Astrocyte (in vitro differentiated cells and primary cell): ENCODE data around the gene ZFYVE21. TPM values are rescaled to one million over a fixed set of nuclear protein-coding genes. Genes with fewer than 3 reads are reported as not detected.
A peak's percentile ranks its signal among the peaks of the same experiment; 100 is the strongest.

Source experiments
- DNase-seq: peaks from one replicate; pipeline ENCODE4 v3.0.0-alpha.2; 2010; ENCODE audit warnings: low read depth
- FAIRE-seq: peaks from 2 replicates; lab custom pipeline; 2011; peaks lifted over from hg19 to GRCh38; lab: Jason Lieb, UNC
- H2AFZ ChIP-seq: 2 replicates; pipeline ENCODE4 v1.6.0; 2012; ENCODE audit warnings: low read depth, low read length, inconsistent platforms
- H3K27ac ChIP-seq: 2 replicates; pipeline ENCODE4 v1.5.1; 2011; ENCODE audit warnings: low read depth, low read length, inconsistent platforms
- H3K27me3 ChIP-seq: 2 replicates; pipeline ENCODE4 v1.6.0; 2011; ENCODE audit warnings: low read length, inconsistent platforms; ENCODE audit not compliant: insufficient read depth
- H3K36me3 ChIP-seq: 2 replicates; pipeline ENCODE4 v1.5.1; 2011; ENCODE audit warnings: low read length, inconsistent platforms; ENCODE audit not compliant: insufficient read depth
- H3K4me1 ChIP-seq: 2 replicates; pipeline ENCODE4 v1.5.1; 2011; ENCODE audit warnings: low read length, inconsistent platforms; ENCODE audit not compliant: insufficient read depth
- H3K4me2 ChIP-seq: 2 replicates; pipeline ENCODE4 v1.6.0; 2012; ENCODE audit warnings: low read length, inconsistent platforms
- H3K4me3 ChIP-seq: 2 replicates; pipeline ENCODE4 v1.5.1; 2011; ENCODE audit warnings: low read depth, mild to moderate bottlenecking, low read length, inconsistent platforms; ENCODE audit not compliant: insufficient read depth
- H3K79me2 ChIP-seq: 2 replicates; pipeline ENCODE4 v1.6.0; 2012; ENCODE audit warnings: mild to moderate bottlenecking, low read length, inconsistent platforms; ENCODE audit not compliant: insufficient read depth
- H3K9ac ChIP-seq: 2 replicates; pipeline ENCODE4 v1.6.0; 2012; ENCODE audit warnings: mild to moderate bottlenecking, low read length, inconsistent platforms
- H3K9me3 ChIP-seq: 2 replicates; pipeline ENCODE4 v1.5.1; 2012; ENCODE audit warnings: low read depth, mild to moderate bottlenecking, low read length, inconsistent platforms; ENCODE audit not compliant: insufficient read depth
- H4K20me1 ChIP-seq: 2 replicates; pipeline ENCODE4 v1.6.0; 2012; ENCODE audit warnings: low read length, inconsistent platforms; ENCODE audit not compliant: insufficient read depth
- H3K27ac Mint-ChIP-seq: one replicate; pipeline ENCODE4 v1.8.0; 2021; ENCODE audit warnings: mild to moderate bottlenecking, mixed read lengths; ENCODE audit not compliant: unreplicated experiment
- H3K27me3 Mint-ChIP-seq: one replicate; pipeline ENCODE4 v1.8.0; 2021; ENCODE audit warnings: low read depth, mixed read lengths; ENCODE audit not compliant: unreplicated experiment
- H3K36me3 Mint-ChIP-seq: one replicate; pipeline ENCODE4 v1.8.0; 2021; ENCODE audit warnings: low read depth, mixed read lengths; ENCODE audit not compliant: unreplicated experiment
- H3K4me1 Mint-ChIP-seq: one replicate; pipeline ENCODE4 v1.8.0; 2021; ENCODE audit warnings: low read depth, mixed read lengths; ENCODE audit not compliant: unreplicated experiment
- H3K4me3 Mint-ChIP-seq: one replicate; pipeline ENCODE4 v1.8.0; 2021; ENCODE audit warnings: mild to moderate bottlenecking, moderate library complexity, mixed read lengths; ENCODE audit not compliant: unreplicated experiment
- H3K9me3 Mint-ChIP-seq: one replicate; pipeline ENCODE4 v1.8.0; 2021; ENCODE audit warnings: mild to moderate bottlenecking, mixed read lengths; ENCODE audit not compliant: unreplicated experiment
- CTCF ChIP-seq: IDR thresholded peaks from 2 replicates; pipeline ENCODE4 v1.5.1; 2011; ENCODE audit warnings: low read depth, mild to moderate bottlenecking, inconsistent platforms, low read length, moderate library complexity; ENCODE audit not compliant: insufficient read depth
- EZH2 ChIP-seq: IDR thresholded peaks from 2 replicates; pipeline ENCODE4 v1.6.1; 2012; ENCODE audit warnings: mild to moderate bottlenecking, low read length, inconsistent platforms; ENCODE audit not compliant: insufficient read depth
- total RNA-seq: library from RNA; stranded (reverse); gene quantifications from 2 replicates; pipeline ENCODE4 v1.2.1, GENCODE V29; 2021

Gene ZFYVE21
- total RNA-seq, 1 donor from 2014 or later = 41.7 TPM

- no peak overlapping the region for H2AFZ ChIP-seq
- peak overlapping the region; percentile 4 for H3K9ac ChIP-seq
- no peak overlapping the region for H3K27ac ChIP-seq
- no peaks in the 10 kb centered on the region for H3K27me3 ChIP-seq
- H4K20me1 ChIP-seq = peaks cover 46% of the 10 kb centered on the region
- Mint-ChIP-seq H3K9me3 (no peaks in the 10 kb centered on the region), H3K4me3 (no peak overlapping the region), H3K27ac (no peak overlapping the region), H3K4me1 (peaks cover 12% of the 10 kb centered on the region), H3K36me3 (peaks cover 2% of the 10 kb centered on the region), H3K27me3 (no peaks in the 10 kb centered on the region)
- H3K79me2 ChIP-seq = peaks cover 35% of the 10 kb centered on the region
- no peaks in the 10 kb centered on the region for H3K36me3 ChIP-seq
- no peaks in the 10 kb centered on the region for H3K9me3 ChIP-seq
- DNase-seq (no peak), FAIRE-seq (no peak)
- TF ChIP-seq CTCF (no peak), EZH2 (no peak)
- H3K4me3 ChIP-seq = no peak overlapping the region
- H3K4me2 ChIP-seq = peak overlapping the region; percentile 34
- H3K4me1 ChIP-seq = peaks cover 19% of the 10 kb centered on the region
Observed at GRCh38 chr14:103711516-103712431, 3.8 kb upstream of the ZFYVE21 start.

GRCh38 chr14:103712633-103713247, 2.9 kb upstream of the ZFYVE21 start:
- DNase-seq (no peak), FAIRE-seq (no peak)
- no peaks in the 10 kb centered on the region for H3K27me3 ChIP-seq
- TF ChIP-seq CTCF (no peak), EZH2 (no peak)
- peaks cover 55% of the 10 kb centered on the region for H4K20me1 ChIP-seq
- H3K27ac ChIP-seq = no peak overlapping the region
- Mint-ChIP-seq H3K36me3 (peaks cover 7% of the 10 kb centered on the region), H3K27ac (peak overlapping the region; percentile 47), H3K9me3 (no peaks in the 10 kb centered on the region), H3K4me3 (no peak overlapping the region), H3K27me3 (no peaks in the 10 kb centered on the region), H3K4me1 (peaks cover 22% of the 10 kb centered on the region)
- no peaks in the 10 kb centered on the region for H3K36me3 ChIP-seq
- no peaks in the 10 kb centered on the region for H3K9me3 ChIP-seq
- peaks cover 28% of the 10 kb centered on the region for H3K4me1 ChIP-seq
- H3K4me2 ChIP-seq = peak overlapping the region; percentile 5
- H3K79me2 ChIP-seq = peaks cover 45% of the 10 kb centered on the region
- no peak overlapping the region for H3K4me3 ChIP-seq
- H3K9ac ChIP-seq = peak overlapping the region; percentile 4
- no peak overlapping the region for H2AFZ ChIP-seq
